Measurements from ENCODE around the gene OTOP1.

GRCh38 chr4:4269856-4270255 is 43.1 kb upstream of the OTOP1 start:
- no peak for TF ChIP-seq POLR2AphosphoS5 (IDR thresholded peaks at IDR 0.05)
- no peak for TF ChIP-seq EP300 (IDR thresholded peaks at IDR 0.05; ENCODE audit: low read depth)
- no peak for TF ChIP-seq CTCF (IDR thresholded peaks at IDR 0.05)
- no peak for TF ChIP-seq POLR2A (IDR thresholded peaks at IDR 0.05)

Measured in transverse colon (tissue), 4 donors.